Colonic mucosa (tissue), 4 donors: ENCODE data around the gene CPE. TPM values are rescaled to one million over a fixed set of nuclear protein-coding genes. Genes with fewer than 3 reads are reported as not detected.

Experiments
- DNase-seq: peaks from one replicate; pipeline ENCODE4 v3.0.0-alpha.2; 2020
- H3K27ac ChIP-seq: fragments of 200-600 bp; one replicate; pipeline ENCODE4 v1.8.0; 2021
- H3K27me3 ChIP-seq: fragments of 200-600 bp; one replicate; pipeline ENCODE4 v1.8.0; 2021
- H3K36me3 ChIP-seq: fragments of 200-600 bp; one replicate; pipeline ENCODE4 v1.8.0; 2021
- H3K4me1 ChIP-seq: fragments of 200-600 bp; one replicate; pipeline ENCODE4 v1.8.0; 2021; ENCODE audit warnings: mild to moderate bottlenecking
- H3K4me3 ChIP-seq: fragments of 200-600 bp; one replicate; pipeline ENCODE4 v1.8.0; 2021
- H3K9ac ChIP-seq, 2 donors: one replicate each; pipeline ENCODE4 v1.7.0; 2013; ENCODE audit warnings: control low read depth in 2 of 2, low read depth in 2 of 2, low read length in 2 of 2
- H3K9me3 ChIP-seq: fragments of 200-600 bp; one replicate; pipeline ENCODE4 v1.8.0; 2021
- intact Hi-C: fragments of 100-400 bp; cut with DNase I; formaldehyde crosslinking; loops from one replicate; pipeline ENCODE4 v1.14.1; 2022
- total RNA-seq, 2 donors: library from RNA; stranded (reverse); fragmentation: NEBNext Ultra II Directional in 1 of 2; extraction: Animal tissue kit (Norgen Biotek cat#: 25700) in 1 of 2; gene quantifications; one replicate each; pipeline ENCODE4 v1.2.1, GENCODE V29; 2021
- TF ChIP-seq, protein P1 (sequence below): fragments of 200-600 bp; IDR thresholded peaks from one replicate; pipeline ENCODE4 v1.8.0; 2022; ENCODE audit warnings: antibody characterized with exemption, mild to moderate bottlenecking
- donor health status: healthy.
- donor health status: DM: no; HTN: no; CAD: no.
- donor health status: DM: no; HTN: no; CAD: no.

The CPE gene
- total RNA-seq, 2 donors from 2014 or later, result 13.8 to 49.6 TPM

DNA sequence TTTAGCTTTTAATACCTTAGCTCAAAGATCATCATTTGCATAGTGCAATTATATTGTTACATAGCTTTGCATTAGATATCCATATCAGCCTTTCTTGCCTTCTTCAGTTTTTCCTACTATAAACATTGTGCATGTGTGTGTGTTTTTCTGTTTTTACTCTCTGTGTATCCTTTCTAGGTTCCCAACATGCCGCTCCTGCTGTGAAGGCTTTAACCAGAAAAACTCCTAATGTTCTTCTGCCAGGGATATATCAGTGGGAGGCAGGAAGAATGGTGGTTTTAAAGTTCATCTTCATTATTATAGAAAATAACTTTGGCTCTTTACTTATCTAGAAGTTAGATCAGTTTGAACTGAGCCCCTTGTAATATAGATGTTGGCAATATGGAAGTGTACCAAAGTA, 61.2 kb downstream of the CPE start:
- TF ChIP-seq, protein P1, sequence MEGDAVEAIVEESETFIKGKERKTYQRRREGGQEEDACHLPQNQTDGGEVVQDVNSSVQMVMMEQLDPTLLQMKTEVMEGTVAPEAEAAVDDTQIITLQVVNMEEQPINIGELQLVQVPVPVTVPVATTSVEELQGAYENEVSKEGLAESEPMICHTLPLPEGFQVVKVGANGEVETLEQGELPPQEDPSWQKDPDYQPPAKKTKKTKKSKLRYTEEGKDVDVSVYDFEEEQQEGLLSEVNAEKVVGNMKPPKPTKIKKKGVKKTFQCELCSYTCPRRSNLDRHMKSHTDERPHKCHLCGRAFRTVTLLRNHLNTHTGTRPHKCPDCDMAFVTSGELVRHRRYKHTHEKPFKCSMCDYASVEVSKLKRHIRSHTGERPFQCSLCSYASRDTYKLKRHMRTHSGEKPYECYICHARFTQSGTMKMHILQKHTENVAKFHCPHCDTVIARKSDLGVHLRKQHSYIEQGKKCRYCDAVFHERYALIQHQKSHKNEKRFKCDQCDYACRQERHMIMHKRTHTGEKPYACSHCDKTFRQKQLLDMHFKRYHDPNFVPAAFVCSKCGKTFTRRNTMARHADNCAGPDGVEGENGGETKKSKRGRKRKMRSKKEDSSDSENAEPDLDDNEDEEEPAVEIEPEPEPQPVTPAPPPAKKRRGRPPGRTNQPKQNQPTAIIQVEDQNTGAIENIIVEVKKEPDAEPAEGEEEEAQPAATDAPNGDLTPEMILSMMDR, result no peak
- Histone ChIP-seq H3K4me3 (no peak overlapping the region), H3K27me3 (no peaks in the 10 kb centered on the region), H3K4me1 (no peaks in the 10 kb centered on the region), H3K9me3 (no peaks in the 10 kb centered on the region), H3K36me3 (no peaks in the 10 kb centered on the region), H3K27ac (no peak overlapping the region), H3K9ac (no peak overlapping the region)
- intact Hi-C loops, result no loop called here
- DNase-seq, result no peak

GRCh38 chr4:165440415-165441158, 61.8 kb downstream of the CPE start:
- Histone ChIP-seq H3K4me1 (no peaks in the 10 kb centered on the region), H3K4me3 (no peak overlapping the region), H3K27me3 (no peaks in the 10 kb centered on the region), H3K9me3 (no peaks in the 10 kb centered on the region), H3K27ac (no peak overlapping the region), H3K36me3 (no peaks in the 10 kb centered on the region), H3K9ac (no peak overlapping the region)
- DNase-seq, result no peak
- intact Hi-C loops, result no loop called here
- TF ChIP-seq, protein P1, result no peak

DNA sequence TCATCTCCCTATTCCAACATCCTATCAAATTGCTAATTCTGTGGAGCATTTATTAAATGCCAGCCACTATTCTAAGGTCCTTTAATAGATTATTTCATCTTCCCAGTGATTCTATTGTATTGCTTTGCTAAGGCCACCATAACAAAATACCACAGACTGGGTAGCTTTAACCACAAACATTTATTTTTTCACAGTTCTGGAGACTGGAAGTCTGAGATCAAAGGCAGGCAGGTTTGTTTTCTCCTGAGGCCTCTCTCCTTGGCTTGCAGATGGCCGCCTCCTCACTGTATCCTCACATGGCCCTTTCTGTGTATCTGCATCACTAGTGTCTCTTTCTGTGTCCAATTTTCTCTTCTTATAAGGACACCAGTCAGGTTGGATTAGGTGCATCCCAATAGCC, 64.5 kb downstream of the CPE start:
- TF ChIP-seq, protein P1, result no peak
- DNase-seq, result no peak
- Histone ChIP-seq H3K27me3 (no peaks in the 10 kb centered on the region), H3K9me3 (no peaks in the 10 kb centered on the region), H3K9ac (no peak overlapping the region), H3K36me3 (no peaks in the 10 kb centered on the region), H3K4me1 (no peaks in the 10 kb centered on the region), H3K4me3 (no peak overlapping the region), H3K27ac (no peak overlapping the region)
- intact Hi-C loops, result no loop called here

DNA sequence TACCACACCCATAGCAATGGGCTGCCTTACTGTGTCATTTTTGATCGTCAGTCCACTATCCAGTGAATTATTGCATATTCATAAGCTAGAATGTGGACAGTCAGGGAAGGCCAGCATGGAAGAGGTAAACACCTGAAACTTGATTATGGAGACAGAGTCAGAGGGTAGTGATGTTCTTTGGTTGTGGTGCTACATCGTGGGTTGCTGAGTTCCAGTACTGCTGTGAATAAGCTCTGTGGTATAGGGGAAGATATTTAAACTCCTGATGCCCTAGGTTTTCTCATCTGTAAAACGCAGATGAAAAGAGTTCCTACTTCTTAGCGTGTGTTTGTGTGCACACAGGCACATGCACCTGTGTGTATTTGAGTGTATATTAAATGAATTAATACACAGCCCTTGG, 69.9 kb downstream of the CPE start:
- H3K9me3 ChIP-seq, result no peaks in the 10 kb centered on the region
- no peak overlapping the region for H3K4me3 ChIP-seq
- H3K27ac ChIP-seq, result no peak overlapping the region
- TF ChIP-seq, protein P1, result no peak
- no peak for DNase-seq
- H3K4me1 ChIP-seq, result no peaks in the 10 kb centered on the region
- H3K27me3 ChIP-seq, result no peaks in the 10 kb centered on the region
- intact Hi-C loops, result no loop called here
- no peak overlapping the region for H3K9ac ChIP-seq
- no peaks in the 10 kb centered on the region for H3K36me3 ChIP-seq

DNA sequence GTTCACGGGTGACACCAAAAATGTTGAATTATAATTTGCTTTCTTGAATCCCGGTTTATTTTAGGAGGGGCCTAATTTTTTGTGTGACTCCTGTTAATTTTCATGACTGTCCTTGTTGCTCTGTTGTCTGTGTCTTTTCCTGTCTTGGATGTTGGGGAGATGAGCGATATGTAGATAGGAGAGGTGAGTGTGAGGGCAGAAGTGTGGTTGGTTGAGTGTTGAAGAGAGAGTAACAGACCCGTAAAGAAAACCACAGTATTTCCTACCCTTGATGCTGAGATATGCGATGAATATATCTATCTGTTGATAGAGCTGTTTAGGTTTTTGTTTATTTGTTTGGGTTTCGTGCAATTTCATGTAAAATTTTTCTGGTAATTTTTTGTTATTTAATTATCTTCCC, 70.5 kb downstream of the CPE start:
- DNase-seq, result no peak
- TF ChIP-seq, protein P1, result no peak
- no peaks in the 10 kb centered on the region for H3K9me3 ChIP-seq
- intact Hi-C loops, result no loop called here
- H3K4me3 ChIP-seq, result no peak overlapping the region
- no peak overlapping the region for H3K9ac ChIP-seq
- H3K36me3 ChIP-seq, result no peaks in the 10 kb centered on the region
- H3K27ac ChIP-seq, result no peak overlapping the region
- H3K27me3 ChIP-seq, result no peaks in the 10 kb centered on the region
- H3K4me1 ChIP-seq, result no peaks in the 10 kb centered on the region
